HG03521 (cell line): ENCODE results near the gene SMYD3.

Experiments used
- ATAC-seq: cut with Tn5 transposase; IDR thresholded peaks from one replicate; pipeline ENCODE4 v1.9.1; 2021; ENCODE audit warnings: mild to moderate bottlenecking, moderate library complexity; ENCODE audit not compliant: unreplicated experiment

SMYD3 gene

DNA sequence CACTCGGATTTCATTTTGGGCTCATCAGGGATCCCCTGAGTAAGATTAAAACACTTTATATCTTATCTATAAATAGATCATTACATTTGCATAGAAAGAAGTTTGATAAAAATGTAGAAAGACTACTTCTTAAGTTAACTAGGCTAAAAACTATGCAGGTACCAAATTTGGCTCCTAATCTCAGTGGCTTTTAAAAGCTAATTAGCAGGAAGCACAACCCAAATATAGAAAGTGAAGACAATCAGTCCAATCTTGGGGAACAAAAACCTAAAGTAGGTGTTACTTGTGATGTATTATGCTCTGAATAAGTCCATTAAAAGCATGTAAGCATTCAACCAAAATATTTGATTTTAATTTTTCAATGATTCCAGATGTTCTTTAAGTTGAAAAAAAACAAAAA is 35.4 kb downstream of the SMYD3 start:
- ATAC-seq, result no peak

DNA sequence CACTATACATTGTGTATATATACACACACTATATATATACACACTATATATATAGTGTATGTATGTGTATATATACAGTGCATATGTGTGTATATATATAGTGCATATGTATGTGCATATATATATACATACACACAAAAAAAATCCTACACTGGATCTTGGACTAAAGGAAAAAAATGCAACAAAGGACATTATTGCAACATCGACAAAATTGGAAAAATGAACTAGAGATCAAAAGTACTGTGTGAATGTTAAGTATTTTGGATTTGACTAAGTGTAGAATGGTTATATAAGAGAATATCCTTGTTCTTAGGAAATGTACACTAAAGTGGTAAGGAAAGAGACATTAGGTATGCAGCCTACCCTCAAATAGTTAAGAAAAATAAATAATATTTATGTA is 36.5 kb downstream of the SMYD3 start:
- no peak for ATAC-seq

DNA sequence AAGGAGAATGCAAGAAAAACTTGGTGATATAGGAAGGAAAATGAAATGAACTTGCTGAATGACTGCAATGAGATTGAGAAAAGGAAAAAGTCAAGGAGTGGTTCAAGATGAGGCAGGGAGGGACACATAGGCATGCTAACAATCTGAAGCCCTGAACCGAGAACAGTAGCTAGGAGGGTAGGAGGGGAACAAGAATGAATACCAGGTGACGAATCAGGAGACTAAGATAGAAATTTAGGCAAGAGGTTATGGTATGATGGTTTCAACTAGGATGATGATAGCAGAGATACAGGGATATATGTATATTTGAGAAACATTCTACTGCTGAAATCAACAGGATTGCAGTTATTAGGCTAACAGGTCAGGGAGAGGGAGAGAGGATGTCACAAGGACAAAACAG is 44.1 kb downstream of the SMYD3 start:
- ATAC-seq, result no peak

DNA sequence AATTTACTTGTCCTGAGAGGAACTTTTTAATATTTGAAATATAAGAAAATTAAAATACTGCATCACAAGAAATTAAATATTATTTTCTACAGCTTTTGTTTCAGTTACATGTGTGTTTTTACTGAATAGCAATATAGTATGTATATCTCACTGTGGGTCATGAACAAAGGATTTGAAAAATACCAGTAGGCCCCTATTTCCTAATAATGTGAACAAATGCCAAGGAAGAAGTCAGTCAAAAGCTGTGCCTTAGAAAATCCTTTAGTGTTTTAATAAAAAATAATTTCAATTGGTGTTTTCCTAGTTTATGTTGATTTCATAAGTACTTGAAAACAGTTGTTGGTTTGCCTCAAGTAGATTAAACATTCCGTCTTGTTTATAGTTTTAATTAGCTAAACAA is 46.7 kb downstream of the SMYD3 start:
- no peak for ATAC-seq

DNA sequence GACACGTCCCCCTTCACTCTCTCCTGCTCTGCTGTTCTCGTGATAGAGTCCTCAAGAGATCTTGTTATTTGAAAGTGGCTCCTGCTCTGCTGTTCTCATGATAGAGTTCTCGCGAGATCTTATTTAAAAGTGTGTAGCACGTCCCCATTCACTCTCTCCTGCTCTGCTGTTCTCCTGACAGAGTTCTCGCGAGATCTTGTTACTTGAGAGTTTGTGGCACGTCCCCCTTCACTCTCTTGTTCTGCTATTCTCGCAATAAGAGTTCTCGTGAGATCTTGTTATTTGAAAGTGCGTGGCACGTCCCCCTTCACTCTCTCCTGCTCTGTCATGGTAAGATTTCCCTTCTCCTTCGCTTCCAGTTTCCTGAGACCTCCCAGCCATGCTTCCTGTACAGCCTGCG is 47.9 kb downstream of the SMYD3 start:
- ATAC-seq, result no peak

DNA sequence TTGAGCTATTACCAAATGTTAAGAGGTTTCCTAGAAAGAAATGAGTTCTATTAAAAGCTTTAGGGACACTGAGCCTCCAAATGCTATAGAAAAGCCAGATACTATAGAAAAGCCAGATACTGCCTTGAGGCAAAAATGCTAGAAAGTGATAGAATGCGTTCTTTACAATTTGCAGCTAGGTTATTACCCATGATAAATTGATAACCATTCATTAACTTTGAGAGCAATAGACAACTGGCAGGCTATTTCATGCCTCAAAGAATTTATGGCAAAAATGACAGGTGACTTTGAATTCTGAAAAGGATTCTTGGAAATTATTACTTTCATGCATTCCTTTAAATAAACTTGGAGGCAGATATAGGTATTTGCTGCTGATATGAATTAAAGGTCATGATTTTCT is 51.6 kb downstream of the SMYD3 start:
- no peak for ATAC-seq

DNA sequence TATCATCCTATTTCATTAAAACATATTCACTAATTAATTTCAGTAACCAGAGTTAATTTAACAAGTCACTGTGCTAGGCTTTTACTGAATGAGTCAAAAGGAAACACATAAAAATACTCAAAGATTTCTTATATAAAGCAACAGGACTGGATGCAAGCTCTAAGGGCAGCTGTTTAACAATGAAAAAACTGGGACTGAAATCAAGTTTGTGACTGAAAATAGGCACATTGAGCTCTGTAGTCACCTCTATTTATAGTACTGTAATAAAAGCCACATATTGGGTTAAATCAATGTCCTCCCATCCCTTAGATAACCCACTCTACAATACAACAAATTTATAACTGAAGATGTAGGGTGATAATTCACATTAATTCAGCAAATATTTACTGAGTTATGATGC is 52.4 kb downstream of the SMYD3 start:
- no peak for ATAC-seq

DNA sequence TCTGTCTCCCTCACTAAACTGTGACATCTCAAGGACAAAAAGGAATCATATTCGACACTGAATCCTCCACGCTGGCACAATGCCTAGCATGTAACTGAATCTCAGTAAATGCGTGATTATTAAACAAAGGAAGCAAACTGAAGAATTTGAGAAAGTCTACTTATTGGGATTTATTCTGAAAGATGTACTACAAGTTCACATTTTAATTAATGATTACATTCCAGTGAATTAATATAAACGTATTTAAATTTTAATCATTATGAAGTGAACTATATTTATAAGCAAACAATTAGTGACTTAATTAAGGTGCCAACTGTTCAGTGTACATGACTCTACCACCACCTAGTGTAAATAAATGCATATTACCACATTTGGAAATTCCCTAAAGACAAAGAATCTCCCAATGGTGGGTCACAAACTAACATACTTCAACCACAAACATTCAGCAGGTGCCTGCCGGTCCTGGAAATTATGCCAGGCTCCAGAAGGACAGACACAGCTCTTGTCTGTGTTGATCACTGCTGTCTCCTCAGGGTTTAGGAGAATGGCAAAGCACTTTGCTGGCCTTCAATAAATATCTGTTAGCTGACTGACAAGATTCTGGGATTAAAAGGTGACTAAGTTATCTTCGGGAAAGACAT is 56.3 kb downstream of the SMYD3 start:
- no peak for ATAC-seq

DNA sequence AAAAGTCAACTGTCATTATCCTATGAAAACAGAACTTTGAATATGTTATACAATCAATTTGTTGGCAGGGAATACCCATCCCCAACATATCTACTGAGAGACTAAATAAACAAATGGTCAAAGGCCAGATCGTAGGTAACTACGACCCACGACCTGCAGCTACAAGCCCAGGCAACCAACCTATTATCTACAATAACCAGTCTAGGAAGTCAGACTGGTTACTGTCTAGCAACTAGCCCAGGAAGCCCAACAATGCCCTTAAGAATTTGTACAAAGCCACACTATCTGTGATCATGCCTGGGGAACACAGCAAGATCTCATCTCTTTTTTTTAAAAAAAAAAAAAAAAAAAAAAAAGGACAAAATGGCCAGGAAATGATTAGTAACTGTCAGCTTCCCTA is 58.7 kb downstream of the SMYD3 start:
- no peak for ATAC-seq

DNA sequence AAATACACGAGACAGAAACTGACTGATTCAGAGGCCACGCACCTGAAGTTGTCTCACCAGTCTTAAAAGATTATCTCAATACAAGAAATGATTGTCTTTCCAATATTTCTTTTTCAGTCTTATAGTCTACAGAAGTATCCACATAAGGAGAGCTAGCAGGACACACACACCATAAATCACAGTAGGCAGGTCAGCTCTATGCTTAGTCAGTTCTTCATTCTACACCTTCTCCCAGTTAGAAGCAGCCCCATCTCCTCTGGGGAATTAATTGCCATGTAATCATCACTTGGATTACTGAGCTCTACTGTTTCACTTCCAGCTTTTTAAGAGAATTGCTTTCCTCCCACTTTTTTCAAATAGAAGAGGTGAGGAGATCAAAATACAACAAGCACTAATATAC is 59.6 kb downstream of the SMYD3 start:
- ATAC-seq, result no peak

DNA sequence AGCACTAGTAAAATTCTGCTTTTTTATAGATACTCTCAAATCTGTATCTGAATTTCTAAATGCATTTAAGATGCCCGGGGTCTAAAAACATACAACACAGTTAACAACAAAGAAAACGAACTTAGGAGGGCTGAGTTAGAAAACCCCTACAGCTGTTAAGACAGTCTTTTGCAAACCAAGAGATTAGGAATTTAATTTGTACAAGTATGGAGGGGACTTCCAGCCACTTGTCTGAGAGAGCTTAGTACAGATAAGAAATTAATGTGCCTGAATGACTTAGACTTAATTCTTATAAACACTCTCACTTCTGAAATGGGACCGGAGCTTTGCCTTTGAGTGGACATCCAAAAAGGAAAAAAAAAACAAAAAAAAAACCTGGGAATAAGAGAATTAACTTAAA is 61.6 kb downstream of the SMYD3 start:
- no peak for ATAC-seq

DNA sequence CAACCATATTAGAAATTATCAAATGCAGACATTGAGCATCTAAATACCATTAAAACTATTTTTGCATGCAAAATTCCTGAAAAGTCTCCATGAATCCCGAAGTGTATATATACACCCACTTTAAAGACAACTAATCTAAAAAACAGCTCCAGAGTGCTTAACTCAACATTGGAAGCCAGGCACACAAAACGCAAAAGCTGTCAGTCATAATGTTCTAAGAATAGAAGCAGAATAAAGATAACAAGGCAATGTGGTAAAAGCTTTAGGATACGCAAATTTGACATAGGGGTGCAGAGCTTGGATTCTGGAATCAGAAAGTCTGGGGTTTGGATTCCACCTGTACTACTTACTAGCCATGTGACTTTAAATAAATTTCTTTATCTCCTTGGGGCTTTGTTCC is 62.5 kb downstream of the SMYD3 start:
- ATAC-seq, result no peak

DNA sequence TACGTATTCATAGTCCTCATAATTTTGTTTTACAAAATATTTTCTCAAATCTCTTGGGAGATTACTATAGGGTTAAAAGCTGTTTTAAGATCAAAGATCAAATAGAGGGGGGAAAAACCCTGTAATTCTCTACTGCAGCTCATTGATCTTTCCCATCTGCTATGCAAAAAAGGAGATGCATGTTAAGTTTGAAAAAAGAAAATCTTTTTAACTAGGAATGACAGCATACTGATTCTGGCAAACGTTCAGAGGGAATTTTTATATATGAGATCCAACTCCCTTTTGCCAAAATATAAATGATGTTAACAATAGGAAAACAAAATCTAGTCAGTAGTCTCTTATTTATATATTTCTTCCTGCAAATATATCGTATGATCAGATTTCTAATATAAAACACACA is 69.1 kb downstream of the SMYD3 start:
- no peak for ATAC-seq

DNA sequence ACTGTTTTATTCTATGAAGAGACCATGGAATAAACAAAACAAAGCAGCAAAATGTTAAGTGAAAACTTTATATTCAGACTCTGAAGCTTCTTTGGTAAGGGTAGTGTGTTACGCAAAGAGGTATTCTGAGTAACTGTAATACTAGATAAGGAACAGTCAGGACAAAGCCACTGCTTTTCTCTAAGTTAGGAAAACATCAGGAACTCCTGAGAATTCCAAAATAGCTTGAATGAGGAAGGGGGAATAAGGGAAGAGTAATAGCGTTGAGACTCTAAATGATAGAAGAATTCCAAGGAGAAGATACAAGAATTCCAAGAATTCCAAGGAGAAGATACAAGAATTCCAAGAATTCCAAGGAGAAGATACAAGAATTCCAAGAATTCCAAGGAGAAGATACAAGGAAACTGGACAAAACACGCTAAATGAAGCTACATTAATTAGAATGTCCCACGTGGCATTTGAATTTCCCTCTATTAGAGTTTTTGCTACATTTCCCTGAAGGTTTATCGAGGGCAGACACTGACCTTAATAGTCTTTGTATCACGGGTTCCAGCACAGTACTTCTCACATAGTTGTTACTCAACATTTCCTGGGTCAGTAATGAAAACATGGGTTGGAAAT is 71.5 kb downstream of the SMYD3 start:
- no peak for ATAC-seq

DNA sequence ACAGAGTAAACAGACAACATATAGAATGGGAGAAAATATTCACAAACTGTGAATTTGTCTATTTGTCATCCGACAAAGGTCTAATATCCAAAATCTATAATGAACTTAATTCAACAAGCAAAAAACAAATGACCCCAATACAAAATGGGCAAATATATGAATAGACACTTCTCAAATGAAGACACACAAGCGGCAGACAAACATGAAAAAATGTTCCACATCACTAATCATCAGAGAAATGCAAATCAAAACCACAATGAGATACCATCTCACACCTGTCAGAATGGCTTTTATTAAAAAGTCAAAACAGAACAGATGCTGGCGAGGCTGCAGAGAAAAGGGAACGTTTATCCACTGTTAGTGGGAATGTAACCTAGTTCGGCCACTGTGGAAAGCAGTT is 72.7 kb downstream of the SMYD3 start:
- ATAC-seq, result no peak

DNA sequence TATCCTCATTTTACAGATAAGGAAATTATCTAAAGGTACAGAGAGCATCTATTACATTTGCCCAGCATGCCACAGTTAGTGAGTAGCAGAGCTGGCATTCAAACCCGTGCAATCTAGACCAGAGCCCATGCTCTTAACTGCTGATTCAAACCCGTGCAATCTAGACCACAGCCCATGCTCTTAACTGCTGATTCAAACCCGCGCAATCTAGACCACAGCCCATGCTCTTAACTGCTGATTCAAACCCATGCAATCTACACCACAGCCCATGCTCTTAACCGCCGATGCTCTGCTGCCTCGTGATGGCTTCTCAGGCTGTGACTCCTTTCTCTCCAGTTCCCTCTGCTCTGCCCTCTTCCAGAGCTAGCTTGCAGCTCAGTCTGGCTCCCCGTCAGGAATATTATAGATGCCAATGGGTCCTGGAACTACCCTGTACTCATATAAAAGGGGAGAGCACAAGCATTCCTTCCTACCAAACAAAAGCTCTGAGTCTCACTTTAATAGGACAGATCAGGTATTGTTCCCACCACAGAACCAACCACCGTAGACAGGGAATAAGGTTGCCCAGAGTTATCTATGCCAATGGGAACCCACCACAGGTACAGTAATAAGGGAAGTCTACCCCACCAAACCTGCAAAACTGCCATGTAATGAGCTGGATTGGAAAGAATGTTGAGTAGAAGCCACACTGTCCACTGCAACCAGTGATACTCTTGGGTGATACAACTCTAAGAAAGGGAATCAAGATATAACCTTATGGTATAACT is 78.4 kb downstream of the SMYD3 start:
- no peak for ATAC-seq

DNA sequence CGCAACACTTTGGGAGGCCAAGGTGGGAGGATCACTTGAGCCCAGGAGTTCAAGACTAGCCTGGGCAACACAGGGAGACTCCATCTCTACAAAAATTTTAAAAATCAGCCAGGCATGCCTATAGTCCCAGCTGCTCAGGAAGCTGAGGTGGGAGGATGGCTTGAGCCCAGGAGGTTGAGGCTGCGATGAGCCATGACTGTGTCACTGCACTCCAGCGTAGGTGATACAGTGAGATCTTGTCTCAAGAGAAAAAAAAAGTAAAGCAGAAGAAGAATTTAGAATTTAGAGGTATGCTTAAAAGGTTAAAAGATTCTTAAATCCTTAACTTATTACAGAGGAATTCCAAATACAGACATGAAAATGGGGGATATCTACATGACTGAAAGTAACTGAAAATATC is 79.5 kb downstream of the SMYD3 start:
- ATAC-seq, result no peak

DNA sequence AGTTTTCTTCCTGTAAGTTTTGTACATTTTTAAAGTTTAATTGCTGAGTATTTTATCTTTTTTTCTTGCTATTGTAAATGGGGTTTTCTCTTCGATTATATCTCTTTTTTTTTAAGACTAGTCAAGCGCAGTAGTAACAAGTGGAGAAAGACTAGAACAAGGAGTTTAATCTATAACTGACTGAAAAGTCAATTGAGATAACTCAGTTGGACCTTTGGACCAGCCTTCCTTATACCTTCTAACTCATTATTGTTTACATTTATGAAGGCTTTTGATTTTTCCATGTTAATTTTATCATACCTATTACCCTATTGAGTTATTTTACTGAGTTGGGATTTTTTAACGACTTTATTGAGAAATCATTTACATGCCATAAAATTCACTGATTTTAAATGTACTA is 81.2 kb downstream of the SMYD3 start:
- ATAC-seq, result no peak

DNA sequence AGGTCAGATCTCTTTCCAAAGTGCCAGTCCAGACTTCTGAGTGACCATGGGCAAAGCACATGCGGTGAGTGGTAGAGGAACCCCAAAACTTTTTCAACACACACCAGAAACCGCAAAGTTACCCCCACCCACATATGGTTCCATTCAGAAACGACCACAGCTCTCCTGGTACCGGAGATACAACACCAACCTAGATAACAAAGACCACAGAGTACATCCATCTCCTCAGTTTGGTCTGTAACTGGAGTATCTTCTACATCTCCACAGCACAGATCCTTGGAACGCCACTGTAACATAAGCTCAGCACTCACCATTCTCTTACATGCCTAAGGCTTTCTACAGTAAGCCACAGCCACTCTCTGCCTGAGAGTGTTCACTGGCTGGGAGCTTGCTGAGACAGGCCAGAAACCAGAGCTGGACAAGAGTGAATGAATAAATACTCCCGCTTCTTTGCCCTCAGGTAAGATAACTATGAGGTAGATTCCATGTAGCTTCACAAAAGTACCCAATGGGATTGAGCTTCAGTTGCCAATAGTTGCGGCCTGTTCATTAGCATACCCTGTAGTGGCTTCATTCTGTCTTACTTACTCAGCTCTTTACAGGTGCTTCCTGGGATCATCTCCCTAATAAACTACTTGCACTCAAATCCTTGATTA is 81.8 kb downstream of the SMYD3 start:
- ATAC-seq, result no peak

DNA sequence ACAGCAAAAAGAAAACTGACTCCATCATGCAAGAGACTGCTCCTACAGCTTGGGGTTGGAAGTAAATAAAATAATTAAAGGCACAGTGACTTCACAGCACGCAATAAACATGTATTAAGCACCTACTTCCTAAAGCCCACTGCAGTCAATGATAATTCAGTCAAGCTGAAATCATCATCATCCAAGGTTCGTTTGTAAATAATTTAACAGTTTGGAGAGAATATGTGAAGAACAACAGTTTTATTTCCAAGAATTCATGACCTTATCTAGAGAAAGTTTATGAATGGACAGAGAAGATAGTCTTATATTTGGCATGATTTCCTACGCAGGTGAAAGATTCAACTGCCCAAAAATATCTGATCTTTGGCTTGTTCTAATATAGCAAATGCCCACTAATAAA is 86.8 kb downstream of the SMYD3 start:
- ATAC-seq, result no peak

DNA sequence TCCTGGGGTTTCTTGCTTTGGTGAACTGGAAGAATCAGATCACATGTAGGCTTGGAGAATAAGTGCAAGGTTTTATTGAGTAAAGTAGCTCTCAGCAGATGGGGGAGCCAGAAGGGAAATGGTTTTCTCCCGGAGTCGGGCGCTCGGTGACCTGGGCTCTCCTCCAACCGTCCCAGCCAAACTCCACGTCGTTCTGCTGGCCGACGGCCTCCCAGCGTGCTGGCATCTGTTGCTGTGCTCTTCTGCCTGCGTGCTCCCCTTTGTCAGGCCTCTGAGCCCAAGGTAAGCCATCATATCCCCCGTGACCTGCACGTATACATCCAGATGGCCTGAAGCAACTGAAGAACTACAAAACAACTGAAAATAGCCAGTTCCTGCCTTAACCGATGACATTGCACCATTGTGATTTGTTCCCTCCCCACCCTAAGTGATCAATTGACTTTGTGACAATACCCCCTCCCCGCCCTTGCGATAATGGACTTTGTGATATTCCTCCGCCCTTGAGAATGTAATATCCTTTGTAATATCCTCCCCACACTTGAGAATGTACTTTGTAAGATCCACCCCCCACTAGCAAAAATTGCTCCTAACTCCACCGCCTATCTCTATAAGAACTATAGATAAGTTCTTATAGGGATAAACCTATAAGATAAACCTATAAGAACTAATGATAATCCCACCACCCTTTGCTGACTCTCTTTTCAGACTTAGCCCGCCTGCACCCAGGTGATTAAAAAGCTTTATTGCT is 88.3 kb downstream of the SMYD3 start:
- ATAC-seq, result no peak
